Transverse colon (tissue), 3 donors: Measurements from ENCODE around the gene PRR33.

Experiments
- EP300 ChIP-seq: sonication (generic); formaldehyde crosslinking; IDR thresholded peaks from one replicate; pipeline ENCODE4 v1.6.1; 2017; ENCODE audit warnings: antibody characterized with exemption, low read depth
- POLR2AphosphoS5 ChIP-seq, 3 donors: sonication (generic); formaldehyde crosslinking; IDR thresholded peaks; one replicate each; pipeline ENCODE4 v1.6.1; 2016; ENCODE audit warnings: antibody characterized with exemption in 3 of 3

DNA sequence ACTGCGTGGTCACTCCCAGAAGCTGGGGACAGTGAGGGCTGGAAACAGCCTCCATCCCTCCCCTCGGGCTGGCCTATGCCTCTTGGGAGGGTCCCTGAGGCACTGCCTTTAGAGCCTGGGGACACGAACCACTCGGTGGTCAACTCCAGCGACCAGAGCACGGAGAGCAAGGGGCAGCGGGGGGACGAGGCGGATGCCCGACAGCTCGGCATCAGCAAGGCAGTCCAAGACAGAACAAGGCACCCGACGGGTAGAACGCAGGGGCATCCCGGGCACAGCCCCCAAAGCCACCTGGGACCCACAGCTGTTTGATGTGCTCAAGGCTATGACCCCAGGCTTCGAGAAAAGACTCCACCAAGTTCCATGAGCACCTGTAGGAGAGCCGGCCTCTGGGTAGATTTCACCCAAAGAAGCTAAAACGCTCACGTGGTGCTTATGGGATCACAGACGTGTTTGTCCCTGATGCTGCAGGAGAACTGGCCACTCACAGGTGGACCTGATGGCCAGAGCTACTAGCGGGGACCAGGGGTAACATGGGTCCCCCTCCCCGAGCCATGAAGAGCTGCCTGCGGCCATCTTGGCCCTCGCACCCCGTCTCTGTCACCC, 39.3 kb downstream of the PRR33 start:
- no peak for TF ChIP-seq POLR2AphosphoS5 (IDR thresholded peaks at IDR 0.05)
- no peak for TF ChIP-seq EP300
